H1 (cell line): Measurements from ENCODE around the gene CNOT1. TPM values are rescaled to one million over a fixed set of nuclear protein-coding genes. Genes with fewer than 3 reads are reported as not detected.

Experiments used
- ASH2L ChIP-seq: fragments of 200-600, 300-600 bp; sonication (generic); IDR thresholded peaks from one replicate; pipeline ENCODE4 v1.7.1; 2017; ENCODE audit warnings: low read length
- CHD7 ChIP-seq: fragments of 300-600 bp; sonication (generic); IDR thresholded peaks from 2 replicates; pipeline ENCODE4 v1.7.1; 2012; ENCODE audit warnings: low read length, moderate library complexity, mild to moderate bottlenecking, inconsistent platforms; ENCODE audit not compliant: insufficient replicate concordance
- EGR1 ChIP-seq: IDR thresholded peaks from 2 replicates; pipeline ENCODE4 v1.6.1; 2011; ENCODE audit warnings: low read depth, low read length, borderline replicate concordance
- GABPA ChIP-seq: IDR thresholded peaks from 2 replicates; pipeline ENCODE4 v1.6.1; 2011; ENCODE audit warnings: mild to moderate bottlenecking, low read length, moderate library complexity, borderline replicate concordance; ENCODE audit not compliant: insufficient read depth
- PHF8 ChIP-seq: fragments of 200-600 bp; sonication (generic); conservative IDR thresholded peaks from 2 replicates; pipeline ENCODE4 v1.7.1; 2012; ENCODE audit warnings: low read depth, mild to moderate bottlenecking, inconsistent platforms, low read length, moderate library complexity
- POLR2A ChIP-seq, 2 experiments: IDR thresholded peaks; 1 replicate in 1 of 2; 2 replicates in 1 of 2; pipeline ENCODE4 v1.6.1; 2011; ENCODE audit warnings: low read depth in 2 of 2, low read length in 2 of 2, mild to moderate bottlenecking in 2 of 2; ENCODE audit errors: control extremely low read depth in 1 of 2
- POU5F1 ChIP-seq: IDR thresholded peaks from 2 replicates; pipeline ENCODE4 v1.6.1; 2011; ENCODE audit warnings: low read depth, mild to moderate bottlenecking, low read length, moderate library complexity
- RBBP5 ChIP-seq: IDR thresholded peaks from 2 replicates; pipeline ENCODE4 v1.7.1; 2012; ENCODE audit warnings: low read depth, mild to moderate bottlenecking, inconsistent platforms, low read length, moderate library complexity, borderline replicate concordance
- SIRT6 ChIP-seq: IDR thresholded peaks from one replicate; pipeline ENCODE4 v1.7.1; 2012; ENCODE audit warnings: low read length, inconsistent platforms
- TAF7 ChIP-seq: optimal IDR thresholded peaks from 2 replicates; pipeline ENCODE3; 2011; ENCODE audit warnings: low read depth, mild to moderate bottlenecking, inconsistent platforms, low read length, moderate library complexity, borderline replicate concordance
- polyA plus RNA-seq, 7 experiments: library from polyadenylated mRNA; depleted of rRNA in 3 of 7; stranded (reverse) in 5 of 7; unstranded in 2 of 7; fragments of >200 nt in 5 of 7; fragments of 200-250 nt in 2 of 7; gene quantifications; 1 replicate in 5 of 7; 2 replicates in 1 of 7; 4 replicates in 1 of 7; pipeline versions ENCODE4 v1.2.1 to v1.2.3, GENCODE V29; 2011 to 2013; ENCODE audit warnings: missing spikeins in 2 of 7, mixed read lengths in 2 of 7
- total RNA-seq: library from RNA; stranded (reverse); fragmentation: NEBNext Ultra II Directional; extraction: Animal tissue kit (Norgen Biotek cat#: 25700); gene quantifications from 2 replicates; pipeline ENCODE4 v1.2.1, GENCODE V29; 2021

CNOT1 gene
- total and polyA plus RNA-seq, 2 of the 8 experiments (the other 6 are each of a cell fraction or from before 2014, with no cell fraction given): 306 to 319 TPM

GRCh38 chr16:58644108-58644507 is 14.5 kb upstream of the CNOT1 start (continued):
- TF ChIP-seq CHD7: no peak
- no peak for TF ChIP-seq ASH2L
- no peak for TF ChIP-seq POU5F1
- TF ChIP-seq TAF7: no peak
- TF ChIP-seq SIRT6: no peak
- TF ChIP-seq RBBP5: no peak
- TF ChIP-seq POLR2A (IDR thresholded peaks at IDR 0.05; ENCODE audit: control extremely low read depth in 1 of 2, low read depth in 2 of 2, low read length in 2 of 2): no peak
- no peak for TF ChIP-seq EGR1
- TF ChIP-seq PHF8: no peak
- TF ChIP-seq GABPA: no peak
